ENCODE data around the gene KRTAP10-2.

KRTAP10-2 gene

GRCh38 chr21:44531606-44532564, 19.4 kb downstream of the KRTAP10-2 start:
- ChIA-PET POLR2A (no interaction called here), CTCF (no interaction called here)
- Histone ChIP-seq H3K4me3 (ENCODE audit: low read depth, low read length) (no peak overlapping the region), H3K4me1 (ENCODE audit: control insufficient read depth, insufficient read depth, low read length) (no peaks in the 10 kb centered on the region), H3K36me3 (ENCODE audit: control insufficient read depth in 2 of 2, insufficient read depth in 1 of 2, low read length in 2 of 2) (no peaks in the 10 kb centered on the region), H3K9me3 (ENCODE audit: control insufficient read depth, insufficient read depth, low read depth, low read length) (no peaks in the 10 kb centered on the region), H3K27ac (ENCODE audit: extremely low read depth, low read depth, low read length) (no peak overlapping the region)
- TF ChIP-seq, protein P1, sequence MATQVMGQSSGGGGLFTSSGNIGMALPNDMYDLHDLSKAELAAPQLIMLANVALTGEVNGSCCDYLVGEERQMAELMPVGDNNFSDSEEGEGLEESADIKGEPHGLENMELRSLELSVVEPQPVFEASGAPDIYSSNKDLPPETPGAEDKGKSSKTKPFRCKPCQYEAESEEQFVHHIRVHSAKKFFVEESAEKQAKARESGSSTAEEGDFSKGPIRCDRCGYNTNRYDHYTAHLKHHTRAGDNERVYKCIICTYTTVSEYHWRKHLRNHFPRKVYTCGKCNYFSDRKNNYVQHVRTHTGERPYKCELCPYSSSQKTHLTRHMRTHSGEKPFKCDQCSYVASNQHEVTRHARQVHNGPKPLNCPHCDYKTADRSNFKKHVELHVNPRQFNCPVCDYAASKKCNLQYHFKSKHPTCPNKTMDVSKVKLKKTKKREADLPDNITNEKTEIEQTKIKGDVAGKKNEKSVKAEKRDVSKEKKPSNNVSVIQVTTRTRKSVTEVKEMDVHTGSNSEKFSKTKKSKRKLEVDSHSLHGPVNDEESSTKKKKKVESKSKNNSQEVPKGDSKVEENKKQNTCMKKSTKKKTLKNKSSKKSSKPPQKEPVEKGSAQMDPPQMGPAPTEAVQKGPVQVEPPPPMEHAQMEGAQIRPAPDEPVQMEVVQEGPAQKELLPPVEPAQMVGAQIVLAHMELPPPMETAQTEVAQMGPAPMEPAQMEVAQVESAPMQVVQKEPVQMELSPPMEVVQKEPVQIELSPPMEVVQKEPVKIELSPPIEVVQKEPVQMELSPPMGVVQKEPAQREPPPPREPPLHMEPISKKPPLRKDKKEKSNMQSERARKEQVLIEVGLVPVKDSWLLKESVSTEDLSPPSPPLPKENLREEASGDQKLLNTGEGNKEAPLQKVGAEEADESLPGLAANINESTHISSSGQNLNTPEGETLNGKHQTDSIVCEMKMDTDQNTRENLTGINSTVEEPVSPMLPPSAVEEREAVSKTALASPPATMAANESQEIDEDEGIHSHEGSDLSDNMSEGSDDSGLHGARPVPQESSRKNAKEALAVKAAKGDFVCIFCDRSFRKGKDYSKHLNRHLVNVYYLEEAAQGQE (tag by site-specific recombination; IDR thresholded peaks at IDR 0.05) = no peak
- TF ChIP-seq ZNF768 (tag by site-specific recombination; IDR thresholded peaks at IDR 0.05) = no peak
- TF ChIP-seq SALL2 (tag by site-specific recombination; IDR thresholded peaks at IDR 0.05; ENCODE audit: borderline replicate concordance) = no peak
- TF ChIP-seq SCRT2 (tag by site-specific recombination; IDR thresholded peaks at IDR 0.05) = no peak
- no peak for TF ChIP-seq ZNF311 (tag by site-specific recombination; IDR thresholded peaks at IDR 0.05; ENCODE audit: borderline replicate concordance)
- no peak for TF ChIP-seq YY1 (tag by site-specific recombination; IDR thresholded peaks at IDR 0.05)
- TF ChIP-seq ZFHX2 (tag by site-specific recombination; conservative IDR thresholded peaks at IDR 0.05) = peak; percentile 54
- TF ChIP-seq ZNF221 (tag by site-specific recombination; IDR thresholded peaks at IDR 0.05; ENCODE audit: borderline replicate concordance) = no peak
- no peak for TF ChIP-seq HOXD13 (CRISPR knock-in tag; IDR thresholded peaks at IDR 0.05; ENCODE audit: borderline replicate concordance)
- no peak for TF ChIP-seq ZNF558 (tag by site-specific recombination; IDR thresholded peaks at IDR 0.05)
- TF ChIP-seq ZNF473 (tag by site-specific recombination; IDR thresholded peaks at IDR 0.05) = no peak
- TF ChIP-seq EGR2 (tag by site-specific recombination; IDR thresholded peaks at IDR 0.05; ENCODE audit: low read depth) = peak; percentile 52
- TF ChIP-seq KLF9 (tag by site-specific recombination; IDR thresholded peaks at IDR 0.05; ENCODE audit: low read depth) = no peak

- Histone ChIP-seq H3K36me3 (ENCODE audit: control insufficient read depth in 2 of 2, insufficient read depth in 1 of 2, low read length in 2 of 2) (no peaks in the 10 kb centered on the region), H3K4me3 (ENCODE audit: low read depth, low read length) (no peak overlapping the region), H3K27ac (ENCODE audit: extremely low read depth, low read depth, low read length) (no peak overlapping the region), H3K4me1 (ENCODE audit: control insufficient read depth, insufficient read depth, low read length) (no peaks in the 10 kb centered on the region), H3K9me3 (ENCODE audit: control insufficient read depth, insufficient read depth, low read depth, low read length) (no peaks in the 10 kb centered on the region)
- ChIA-PET POLR2A (no interaction called here), CTCF (no interaction called here)
- TF ChIP-seq PBX3 (CRISPR knock-in tag; IDR thresholded peaks at IDR 0.05) (no peak), OSR2 (tag by site-specific recombination; IDR thresholded peaks at IDR 0.05) (no peak), ZNF24 (tag by site-specific recombination; IDR thresholded peaks at IDR 0.05) (no peak), HIC1 (tag by site-specific recombination; IDR thresholded peaks at IDR 0.05) (no peak), ZXDB (tag by site-specific recombination; IDR thresholded peaks at IDR 0.05) (no peak), SP3 (tag by site-specific recombination; IDR thresholded peaks at IDR 0.05) (no peak), KLF7 (tag by site-specific recombination; IDR thresholded peaks at IDR 0.05; ENCODE audit: borderline replicate concordance) (no peak), ZNF549 (tag by site-specific recombination; IDR thresholded peaks at IDR 0.05) (no peak), IKZF3 (tag by site-specific recombination; IDR thresholded peaks at IDR 0.05) (no peak), ZNF10 (tag by site-specific recombination; IDR thresholded peaks at IDR 0.05) (no peak), ZNF274 (IDR thresholded peaks at IDR 0.05; ENCODE audit: low read length) (no peak), ZNF274 (tag by site-specific recombination; IDR thresholded peaks at IDR 0.05; ENCODE audit: borderline replicate concordance) (no peak), KLF8 (tag by site-specific recombination; IDR thresholded peaks at IDR 0.05) (no peak)
- TF ChIP-seq, protein P2, sequence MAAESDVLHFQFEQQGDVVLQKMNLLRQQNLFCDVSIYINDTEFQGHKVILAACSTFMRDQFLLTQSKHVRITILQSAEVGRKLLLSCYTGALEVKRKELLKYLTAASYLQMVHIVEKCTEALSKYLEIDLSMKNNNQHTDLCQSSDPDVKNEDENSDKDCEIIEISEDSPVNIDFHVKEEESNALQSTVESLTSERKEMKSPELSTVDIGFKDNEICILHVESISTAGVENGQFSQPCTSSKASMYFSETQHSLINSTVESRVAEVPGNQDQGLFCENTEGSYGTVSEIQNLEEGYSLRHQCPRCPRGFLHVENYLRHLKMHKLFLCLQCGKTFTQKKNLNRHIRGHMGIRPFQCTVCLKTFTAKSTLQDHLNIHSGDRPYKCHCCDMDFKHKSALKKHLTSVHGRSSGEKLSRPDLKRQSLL (tag by site-specific recombination; IDR thresholded peaks at IDR 0.05) = no peak
Measured at GRCh38 chr21:44530903-44531605, 20.3 kb downstream of the KRTAP10-2 start.

All from HEK293 (cell line).